Thyroid gland (tissue), 4 donors: ENCODE results near the gene MAML3. TPM values are rescaled to one million over a fixed set of nuclear protein-coding genes. Genes with fewer than 3 reads are reported as not detected.

Experiments
- DNase-seq, 2 donors: peaks; one replicate each; pipeline ENCODE4 v3.0.0-alpha.2; 2019
- H3K27ac ChIP-seq, 3 donors: fragments of 200-600 bp; sonication (generic); 1 replicate in 2 of 3; 2 replicates in 1 of 3; pipeline ENCODE4 v1.5.1; 2016 to 2019; ENCODE audit warnings: mild to moderate bottlenecking in 1 of 3, moderate library complexity in 1 of 3
- H3K27me3 ChIP-seq: fragments of 200-600 bp; sonication (generic); one replicate; pipeline ENCODE4 v1.5.1; 2019
- H3K36me3 ChIP-seq, 2 donors: fragments of 200-600 bp; sonication (generic); one replicate each; pipeline ENCODE4 v1.5.1; 2016 to 2019
- H3K4me1 ChIP-seq, 2 donors: fragments of 200-600 bp; sonication (generic); one replicate each; pipeline ENCODE4 v1.5.1; 2017 to 2019
- H3K4me3 ChIP-seq, 3 donors: fragments of 200-600 bp; sonication (generic); replicated peaks in 1 of 3; 1 replicate in 2 of 3; 2 replicates in 1 of 3; pipeline ENCODE4 v1.5.1; 2016; ENCODE audit warnings: mild to moderate bottlenecking in 1 of 3
- H3K9me3 ChIP-seq: fragments of 200-600 bp; sonication (generic); one replicate; pipeline ENCODE4 v1.5.1; 2017
- CTCF ChIP-seq, 6 experiments: fragments of 200-600 bp in 3 of 6; fragments of 450-650 bp in 3 of 6; sonication (generic) in 3 of 6; IDR thresholded peaks; one replicate each; pipeline ENCODE4 v1.5.1; 2016 to 2019; ENCODE audit warnings: antibody characterized with exemption in 6 of 6, mild to moderate bottlenecking in 2 of 6, inconsistent platforms in 1 of 6, moderate library complexity in 1 of 6
- POLR2A ChIP-seq, 2 donors: fragments of 450-650 bp; IDR thresholded peaks; one replicate each; pipeline ENCODE4 v1.6.1; 2017; ENCODE audit warnings: antibody characterized with exemption in 2 of 2, mild to moderate bottlenecking in 2 of 2, moderate library complexity in 1 of 2
- WGBS, 2 donors: methylation state at CpG; one replicate each; pipeline ENCODE4 v1.1.5; 2017; 5-methylcytosine and 5-hydroxymethylcytosine counted together
- intact Hi-C: fragments of 100-400 bp; cut with DNase I; formaldehyde crosslinking; loops from one replicate; pipeline ENCODE4 v1.15.1; 2023
- total RNA-seq, 4 donors: library from RNA; depleted of rRNA; stranded (reverse); fragments of >200 nt; gene quantifications; one replicate each; pipeline ENCODE4 v1.2.3, GENCODE V29; 2016

Gene MAML3
- total RNA-seq, 4 donors from 2014 or later: 5.7 to 14.1 (median 11.4) TPM

GRCh38 chr4:140106289-140106844 is 47.6 kb downstream of the MAML3 start:
- no peak for DNase-seq
- Histone ChIP-seq H3K4me3 (no peak overlapping the region), H3K27ac (no peak overlapping the region), H3K4me1 (peaks cover 0 to 3% of the 10 kb centered on the region in 2 donors), H3K27me3 (no peaks in the 10 kb centered on the region), H3K9me3 (no peaks in the 10 kb centered on the region), H3K36me3 (no peaks in the 10 kb centered on the region)
- TF ChIP-seq CTCF (IDR thresholded peaks at IDR 0.05) (no peak), POLR2A (IDR thresholded peaks at IDR 0.05) (no peak)
- 81 to 93% methylated on average over 1 of the region's 1 CpG for WGBS, 2 donors
- intact Hi-C loops: no loop called here

- Histone ChIP-seq H3K27ac (no peak overlapping the region), H3K9me3 (no peaks in the 10 kb centered on the region), H3K27me3 (no peaks in the 10 kb centered on the region), H3K4me1 (peaks cover 0 to 3% of the 10 kb centered on the region in 2 donors), H3K36me3 (no peaks in the 10 kb centered on the region), H3K4me3 (no peak overlapping the region)
- TF ChIP-seq CTCF (IDR thresholded peaks at IDR 0.05) (no peak), POLR2A (IDR thresholded peaks at IDR 0.05) (no peak)
- WGBS, 2 donors: 93 to 94% methylated on average over 2 of the region's 2 CpGs
- intact Hi-C loops: no loop called here
- no peak for DNase-seq
Observed at GRCh38 chr4:140105436-140105835, 48.5 kb downstream of the MAML3 start.

GRCh38 chr4:140103676-140104075 is 50.3 kb downstream of the MAML3 start:
- no peak overlapping the region for H3K27ac ChIP-seq
- DNase-seq: no peak
- intact Hi-C loops: loop anchor here (5.0 kb wide), 1 partner anchor 34 kb away; no protein-coding TSS in a partner anchor
- H3K4me3 ChIP-seq: no peak overlapping the region
- peaks cover 0 to 11% of the 10 kb centered on the region in 2 donors for H3K4me1 ChIP-seq
- no peaks in the 10 kb centered on the region for H3K9me3 ChIP-seq
- H3K27me3 ChIP-seq: no peaks in the 10 kb centered on the region
- 80% methylated on average over 3 of the region's 3 CpGs for whole genome bisulfite sequencing, 2 donors
- TF ChIP-seq POLR2A (IDR thresholded peaks at IDR 0.05) (no peak), CTCF (IDR thresholded peaks at IDR 0.05) (no peak)
- no peaks in the 10 kb centered on the region for H3K36me3 ChIP-seq

- Histone ChIP-seq H3K36me3 (no peaks in the 10 kb centered on the region), H3K27ac (no peak overlapping the region), H3K9me3 (no peaks in the 10 kb centered on the region), H3K4me3 (no peak overlapping the region), H3K4me1 (peaks cover 4 to 22% of the 10 kb centered on the region in 2 donors), H3K27me3 (no peaks in the 10 kb centered on the region)
- no peak for TF ChIP-seq POLR2A (IDR thresholded peaks at IDR 0.05)
- WGBS, 2 donors: 85 to 95% methylated on average over 3 of the region's 3 CpGs
- DNase-seq: no peak
- intact Hi-C loops: loop anchor here (5.0 kb wide), 1 partner anchor 35 kb away; no protein-coding TSS in a partner anchor
Observed at GRCh38 chr4:140102421-140102820, 51.6 kb downstream of the MAML3 start.

- no peak for DNase-seq
- no peak overlapping the region for H3K4me3 ChIP-seq
- H3K36me3 ChIP-seq: no peaks in the 10 kb centered on the region
- TF ChIP-seq POLR2A (IDR thresholded peaks at IDR 0.05) (no peak), CTCF (IDR thresholded peaks at IDR 0.05) (no peak)
- H3K9me3 ChIP-seq: no peaks in the 10 kb centered on the region
- no peaks in the 10 kb centered on the region for H3K27me3 ChIP-seq
- H3K4me1 ChIP-seq: peaks cover 12 to 34% of the 10 kb centered on the region in 2 donors
- intact Hi-C loops: loop anchor here (5.0 kb wide), 1 partner anchor 37 kb away; no protein-coding TSS in a partner anchor
- WGBS, 2 donors: 98% methylated on average over 3 of the region's 3 CpGs
- no peak overlapping the region for H3K27ac ChIP-seq
Observed at GRCh38 chr4:140100771-140101170, 53.2 kb downstream of the MAML3 start.
